ENCODE data around the gene VPS37B. TPM values are rescaled to one million over a fixed set of nuclear protein-coding genes. Genes with fewer than 3 reads are reported as not detected.

Gene VPS37B
- total and polyA plus RNA-seq, 10 of the 15 experiments (the other 5 are each of a cell fraction or from before 2014, with no cell fraction given) = 0.66 to 68.6 (median 39.6) TPM

GRCh38 chr12:122845041-122845864 is 50.7 kb downstream of the VPS37B start:
- Histone ChIP-seq H4K20me1 (ENCODE audit: control insufficient read depth, insufficient read depth) (no peaks in the 10 kb centered on the region; the same call in 1 of the 2 replicates), H3K4me1 (ENCODE audit: control insufficient read depth, insufficient read depth, low read length) (no peaks in the 10 kb centered on the region), H3K79me2 (ENCODE audit: control insufficient read depth, insufficient read depth, low read length) (no peaks in the 10 kb centered on the region), H2AFZ (ENCODE audit: control insufficient read depth, low read depth, low read length) (no peak overlapping the region), H3K9me3 (replicated peaks; ENCODE audit: control insufficient read depth, insufficient read depth, low read length) (no peaks in the 10 kb centered on the region), H3K27ac (ENCODE audit: control insufficient read depth, insufficient read depth) (no peak overlapping the region), H3K4me2 (ENCODE audit: control insufficient read depth, insufficient read depth) (no peak overlapping the region), H3K27me3 (replicated peaks in 1 of 2; ENCODE audit: control insufficient read depth in 2 of 2, insufficient read depth in 2 of 2, low read length in 1 of 2) (no peaks in the 10 kb centered on the region), H3K36me3 (ENCODE audit: control insufficient read depth in 2 of 2, insufficient read depth in 2 of 2, low read length in 1 of 2) (peaks cover 0 to 2% of the 10 kb centered on the region in 2 experiments; a peak in 2 of 4 replicates), H3K9ac (ENCODE audit: control insufficient read depth, insufficient read depth, low read length) (no peak overlapping the region), H3K4me3 (no peak overlapping the region)
- in situ Hi-C loops (cut with MboI) (no loop called here), intact Hi-C loops (cut with micrococcal nuclease; ENCODE audit: unreplicated experiment) (no loop called here)
- TF ChIP-seq ETV6 (conservative IDR thresholded peaks at IDR 0.05 in 1 of 2, IDR thresholded peaks at IDR 0.05 in 1 of 2; ENCODE audit: borderline replicate concordance in 1 of 2, low read depth in 1 of 2) (no peak), BACH1 (IDR thresholded peaks at IDR 0.05; ENCODE audit: borderline replicate concordance) (no peak), E2F4 (IDR thresholded peaks at IDR 0.05; ENCODE audit: low read depth, low read length) (no peak), STAT3 (IDR thresholded peaks at IDR 0.05; ENCODE audit: low read depth, low read length) (no peak), ZNF622 (IDR thresholded peaks at IDR 0.05) (no peak), CREB1 (IDR thresholded peaks at IDR 0.05; ENCODE audit: low read depth) (no peak), HDAC2 (IDR thresholded peaks at IDR 0.05) (no peak), MXI1 (IDR thresholded peaks at IDR 0.05; ENCODE audit: low read depth, low read length) (no peak), CTCF (IDR thresholded peaks at IDR 0.05 in 2 of 3, conservative IDR thresholded peaks at IDR 0.05 in 1 of 3; ENCODE audit: control insufficient read depth in 2 of 3, extremely low read depth in 1 of 3, insufficient read depth in 1 of 3, low read depth in 3 of 3, low read length in 3 of 3) (no peak), MLLT1 (IDR thresholded peaks at IDR 0.05) (no peak), GABPA (IDR thresholded peaks at IDR 0.05; ENCODE audit: low read depth) (no peak), SUZ12 (IDR thresholded peaks at IDR 0.05; ENCODE audit: unreplicated experiment) (no peak), SMARCA5 (IDR thresholded peaks at IDR 0.05) (no peak), SIN3A (IDR thresholded peaks at IDR 0.05; ENCODE audit: low read depth, low read length) (no peak), IKZF1 (conservative IDR thresholded peaks at IDR 0.05) (no peak), TCF12 (IDR thresholded peaks at IDR 0.05; ENCODE audit: low read depth, low read length) (no peak), USF2 (IDR thresholded peaks at IDR 0.05; ENCODE audit: borderline replicate concordance, low read depth, low read length) (no peak)
- ChIA-PET POLR2A (interaction anchor here (0.5 to 0.6 kb wide), 2 partner anchors 72 to 682 kb away, joined by 3 read pairs; no protein-coding TSS in a partner anchor), RAD21 (ENCODE audit: unreplicated experiment) (interaction anchor here (0.6 kb wide), 1 partner anchor 46 kb away, joined by 6 read pairs; no protein-coding TSS in a partner anchor), SMC1A (ENCODE audit: uncharacterized antibody, unreplicated experiment) (interaction anchor here (0.7 kb wide), 1 partner anchor 38 kb away, joined by 3 read pairs; no protein-coding TSS in a partner anchor), CTCF (interaction anchor here (1.3 kb wide), 1 partner anchor 13 kb away, joined by 5 read pairs; no protein-coding TSS in a partner anchor)
- ATAC-seq = no peak
- no peak for FAIRE-seq
- BruUV-seq (replicated peaks) = no TSS peak
- DNase-seq (ENCODE audit: low read depth, low spot score) = no peak
- WGBS (ENCODE audit: insufficient coverage, insufficient replicate concordance, low lambda C conversion rate, missing lambda C conversion rate) = 66% methylated on average over 30 of the region's 30 CpGs

Measured in GM12878 (cell line).